Measurements from ENCODE around the gene TCHHL1.

TCHHL1 gene

GRCh38 chr1:152115344-152115743, 26.5 kb upstream of the TCHHL1 start, which contains the start of gene TCHH:
TCHH (minus strand) TSS chr1:152115444; CDS start chr1:152114080, 1,364 bp downstream.
- in situ Hi-C loops (cut with MboI; ENCODE audit: low pct_unique_long_range_greater_than_20kb, low sequenced_read_pairs, unreplicated experiment), result no loop called here
- no peak for DNase-seq (ENCODE audit: low spot score)
- no peak for TF ChIP-seq CTCF (IDR thresholded peaks at IDR 0.05; ENCODE audit: extremely low read depth, insufficient read depth, missing control alignments)

- in situ Hi-C loops (cut with MboI; ENCODE audit: low pct_unique_long_range_greater_than_20kb, low sequenced_read_pairs, unreplicated experiment), result no loop called here
- no peak for DNase-seq (ENCODE audit: low spot score)
- no peak for TF ChIP-seq CTCF (IDR thresholded peaks at IDR 0.05; ENCODE audit: extremely low read depth, insufficient read depth, missing control alignments)
Observed at GRCh38 chr1:152112885-152113432, 24.1 kb upstream of the TCHHL1 start.

GRCh38 chr1:152112101-152112884, 23.4 kb upstream of the TCHHL1 start:
- no peak for DNase-seq (ENCODE audit: low spot score)
- no peak for TF ChIP-seq CTCF (IDR thresholded peaks at IDR 0.05; ENCODE audit: extremely low read depth, insufficient read depth, missing control alignments)
- in situ Hi-C loops (cut with MboI; ENCODE audit: low pct_unique_long_range_greater_than_20kb, low sequenced_read_pairs, unreplicated experiment), result no loop called here

- peak; percentile 14 for DNase-seq (ENCODE audit: low spot score)
- in situ Hi-C loops (cut with MboI; ENCODE audit: low pct_unique_long_range_greater_than_20kb, low sequenced_read_pairs, unreplicated experiment), result no loop called here
- TF ChIP-seq CTCF (IDR thresholded peaks at IDR 0.05; ENCODE audit: extremely low read depth, insufficient read depth, missing control alignments), result no peak
Observed at GRCh38 chr1:152111515-152111968, 22.7 kb upstream of the TCHHL1 start.

- DNase-seq (ENCODE audit: low spot score), result peak; percentile 16
- in situ Hi-C loops (cut with MboI; ENCODE audit: low pct_unique_long_range_greater_than_20kb, low sequenced_read_pairs, unreplicated experiment), result no loop called here
- no peak for TF ChIP-seq CTCF (IDR thresholded peaks at IDR 0.05; ENCODE audit: extremely low read depth, insufficient read depth, missing control alignments)
Observed at GRCh38 chr1:152110860-152111514, 22.1 kb upstream of the TCHHL1 start.

GRCh38 chr1:152110365-152110859, 21.5 kb upstream of the TCHHL1 start:
- no peak for DNase-seq (ENCODE audit: low spot score)
- TF ChIP-seq CTCF (IDR thresholded peaks at IDR 0.05; ENCODE audit: extremely low read depth, insufficient read depth, missing control alignments), result no peak
- in situ Hi-C loops (cut with MboI; ENCODE audit: low pct_unique_long_range_greater_than_20kb, low sequenced_read_pairs, unreplicated experiment), result no loop called here
